Trophoblast cell (in vitro differentiated cells and primary cell): ENCODE results near the gene BCAN.

ENCODE experiments used
- DNase-seq, 2 donors: peaks; one replicate each; pipeline ENCODE4 v3.0.0-alpha.2; 2016
- H2AFZ ChIP-seq: 2 replicates; pipeline ENCODE4 v1.6.1; 2013; ENCODE audit warnings: low read length, moderate library complexity, mild to moderate bottlenecking; ENCODE audit not compliant: insufficient read depth, poor library complexity
- H2AK5ac ChIP-seq: 2 replicates; pipeline ENCODE4 v1.6.1; 2013; ENCODE audit warnings: mild to moderate bottlenecking, low read length
- H2BK120ac ChIP-seq: 2 replicates; pipeline ENCODE4 v1.6.1; 2013; ENCODE audit warnings: low read length, mild to moderate bottlenecking, moderate library complexity; ENCODE audit not compliant: insufficient read depth, poor library complexity
- H2BK12ac ChIP-seq: 2 replicates; pipeline ENCODE4 v1.6.1; 2013; ENCODE audit warnings: mild to moderate bottlenecking, low read length, moderate library complexity
- H2BK5ac ChIP-seq: 2 replicates; pipeline ENCODE4 v1.6.1; 2013; ENCODE audit warnings: low read length, low read depth, moderate library complexity, mild to moderate bottlenecking; ENCODE audit not compliant: poor library complexity
- H3K14ac ChIP-seq: 2 replicates; pipeline ENCODE4 v1.6.1; 2013; ENCODE audit warnings: mild to moderate bottlenecking, low read length
- H3K18ac ChIP-seq: 2 replicates; pipeline ENCODE4 v1.6.1; 2013; ENCODE audit warnings: mild to moderate bottlenecking, low read length
- H3K23ac ChIP-seq: 2 replicates; pipeline ENCODE4 v1.6.1; 2013; ENCODE audit warnings: low read length
- H3K27ac ChIP-seq: 2 replicates; pipeline ENCODE4 v1.5.1; 2013; ENCODE audit warnings: low read depth, mild to moderate bottlenecking, inconsistent platforms, low read length, moderate library complexity
- H3K27me3 ChIP-seq: 2 replicates; pipeline ENCODE4 v1.6.1; 2013; ENCODE audit warnings: inconsistent platforms, mild to moderate bottlenecking, low read length, moderate library complexity; ENCODE audit not compliant: insufficient read depth
- H3K36me3 ChIP-seq, 2 experiments: 1 replicate in 1 of 2; 2 replicates in 1 of 2; pipeline ENCODE4 v1.6.1; 2013; ENCODE audit warnings: low read length in 2 of 2, mild to moderate bottlenecking in 2 of 2, moderate library complexity in 1 of 2; ENCODE audit not compliant: insufficient read depth in 2 of 2, control insufficient read depth in 1 of 2
- H3K4ac ChIP-seq: 2 replicates; pipeline ENCODE4 v1.6.1; 2013; ENCODE audit warnings: low read depth, mild to moderate bottlenecking, low read length, moderate library complexity
- H3K4me1 ChIP-seq, 2 experiments: 1 replicate in 1 of 2; 2 replicates in 1 of 2; pipeline ENCODE4 v1.6.1; 2013; ENCODE audit warnings: low read length in 2 of 2, mild to moderate bottlenecking in 2 of 2, moderate library complexity in 1 of 2; ENCODE audit not compliant: insufficient read depth in 2 of 2, control insufficient read depth in 1 of 2
- H3K4me2 ChIP-seq: 2 replicates; pipeline ENCODE4 v1.6.1; 2013; ENCODE audit warnings: inconsistent platforms, mild to moderate bottlenecking, low read length, moderate library complexity
- H3K4me3 ChIP-seq: 2 replicates; pipeline ENCODE4 v1.5.1; 2013; ENCODE audit warnings: mild to moderate bottlenecking, low read depth, low read length, inconsistent platforms
- H3K79me1 ChIP-seq: one replicate; pipeline ENCODE4 v1.6.1; 2013; ENCODE audit warnings: low read length
- H3K79me2 ChIP-seq: 2 replicates; pipeline ENCODE4 v1.6.1; 2013; ENCODE audit warnings: low read length, mild to moderate bottlenecking; ENCODE audit not compliant: control insufficient read depth, insufficient read depth, poor library complexity
- H3K9ac ChIP-seq: 2 replicates; pipeline ENCODE4 v1.6.1; 2013; ENCODE audit warnings: mild to moderate bottlenecking, low read length
- H3K9me3 ChIP-seq: 2 replicates; pipeline ENCODE4 v1.6.1; 2013; ENCODE audit warnings: low read depth, mild to moderate bottlenecking, control low read depth, inconsistent platforms, low read length; ENCODE audit not compliant: insufficient read depth
- H4K12ac ChIP-seq: 2 replicates; pipeline ENCODE4 v1.6.1; 2013; ENCODE audit warnings: low read depth, mild to moderate bottlenecking, low read length, moderate library complexity
- H4K8ac ChIP-seq: 2 replicates; pipeline ENCODE4 v1.6.1; 2013; ENCODE audit warnings: low read depth, mild to moderate bottlenecking, low read length, moderate library complexity
- H4K91ac ChIP-seq: one replicate; pipeline ENCODE4 v1.6.1; 2013; ENCODE audit warnings: low read depth, mild to moderate bottlenecking, low read length, moderate library complexity
- WGBS: extraction: QIAGEN DNeasy Blood & Tissue Kit; methylation state at CpG from one replicate; pipeline ENCODE4 v1.1.7; 2013; ENCODE audit warnings: missing lambda C conversion rate; ENCODE audit not compliant: insufficient read length, insufficient coverage; ENCODE audit errors: extremely low coverage; 5-methylcytosine and 5-hydroxymethylcytosine counted together

The BCAN gene

GRCh38 chr1:156663178-156663577 lies 21.3 kb downstream of the BCAN start:
- WGBS = no CpG with 5 or more reads among the region's 5 CpGs
- H3K36me3 ChIP-seq = no peaks in the 10 kb centered on the region
- peaks cover 7% of the 10 kb centered on the region for H3K79me2 ChIP-seq
- peak overlapping the region; percentile 26 for H2AK5ac ChIP-seq
- H2AFZ ChIP-seq = peak overlapping the region; percentile 12
- H3K27me3 ChIP-seq = no peaks in the 10 kb centered on the region
- peak overlapping the region; percentile 85 for H4K91ac ChIP-seq
- peak overlapping the region; percentile 34 for H4K8ac ChIP-seq
- peak overlapping the region; percentile 85 for H2BK5ac ChIP-seq
- peak overlapping the region; percentile 72 for H2BK12ac ChIP-seq
- peaks cover 68% of the 10 kb centered on the region for H3K79me1 ChIP-seq
- H3K4me2 ChIP-seq = no peak overlapping the region
- H3K4me3 ChIP-seq = no peak overlapping the region
- H3K9ac ChIP-seq = no peak overlapping the region
- H3K4me1 ChIP-seq = peaks cover 67 to 81% of the 10 kb centered on the region in 2 experiments
- no peaks in the 10 kb centered on the region for H3K9me3 ChIP-seq
- no peak for DNase-seq
- H2BK120ac ChIP-seq = peak overlapping the region; percentile 82
- no peak overlapping the region for H4K12ac ChIP-seq
- no peak overlapping the region for H3K23ac ChIP-seq
- peak overlapping the region; percentile 73 for H3K14ac ChIP-seq
- H3K18ac ChIP-seq = peak overlapping the region; percentile 13
- H3K4ac ChIP-seq = no peak overlapping the region
- peak overlapping the region; percentile 92 for H3K27ac ChIP-seq

DNA sequence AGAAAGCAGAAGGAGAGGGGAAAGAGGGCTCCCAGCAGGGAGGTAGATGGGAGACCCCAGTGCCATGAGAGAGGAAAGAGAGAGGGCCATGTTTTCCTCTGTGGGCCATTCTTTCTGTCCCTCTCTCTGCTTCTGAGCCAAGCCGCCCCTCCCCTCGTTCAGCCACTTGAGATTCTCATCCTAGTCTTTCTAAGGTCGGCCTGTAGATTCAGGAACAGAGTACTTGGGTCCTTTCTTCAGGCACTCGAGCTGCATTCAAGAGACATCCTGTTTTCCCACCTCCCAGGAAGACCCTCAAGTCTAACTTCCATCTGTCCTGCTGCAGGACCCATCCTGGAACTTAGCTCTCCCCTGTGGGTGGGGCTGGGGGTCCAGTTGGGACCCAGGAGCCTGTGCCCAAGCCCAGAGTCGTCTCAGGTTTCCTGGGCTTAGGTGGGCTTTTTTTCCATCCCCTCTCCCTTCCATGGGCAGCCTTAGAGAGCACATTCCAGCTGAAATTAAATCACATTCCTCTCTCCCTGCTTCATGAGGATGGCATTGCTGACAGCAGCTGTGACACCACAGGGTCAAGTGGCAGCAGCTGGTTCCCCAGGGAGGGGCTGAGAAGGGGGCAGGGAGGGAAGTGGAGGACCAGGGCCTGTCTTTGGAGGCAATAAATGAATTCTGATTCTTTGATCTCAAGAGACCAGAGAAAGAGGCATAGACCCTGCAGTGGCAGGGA lies 22.3 kb downstream of the BCAN start:
- Histone ChIP-seq H4K12ac (peak overlapping the region; percentile 56), H3K36me3 (no peaks in the 10 kb centered on the region), H3K9ac (no peak overlapping the region), H4K91ac (peak overlapping the region; percentile 85), H3K79me1 (peaks cover 72% of the 10 kb centered on the region), H3K4me1 (peaks cover 72 to 87% of the 10 kb centered on the region in 2 experiments), H3K79me2 (peaks cover 7% of the 10 kb centered on the region), H3K9me3 (no peaks in the 10 kb centered on the region), H2BK12ac (peak overlapping the region; percentile 95), H2BK5ac (peak overlapping the region; percentile 74), H2AFZ (peak overlapping the region; percentile 61), H3K4ac (peak overlapping the region; percentile 43), H3K27me3 (no peaks in the 10 kb centered on the region), H3K23ac (no peak overlapping the region), H2BK120ac (peak overlapping the region; percentile 76), H2AK5ac (peak overlapping the region; percentile 86), H4K8ac (peak overlapping the region; percentile 55), H3K27ac (peak overlapping the region; percentile 59), H3K18ac (peak overlapping the region; percentile 80), H3K14ac (peak overlapping the region; percentile 69), H3K4me3 (no peak overlapping the region), H3K4me2 (no peak overlapping the region)
- no peak for DNase-seq
- no CpG with 5 or more reads among the region's 5 CpGs for WGBS

DNA sequence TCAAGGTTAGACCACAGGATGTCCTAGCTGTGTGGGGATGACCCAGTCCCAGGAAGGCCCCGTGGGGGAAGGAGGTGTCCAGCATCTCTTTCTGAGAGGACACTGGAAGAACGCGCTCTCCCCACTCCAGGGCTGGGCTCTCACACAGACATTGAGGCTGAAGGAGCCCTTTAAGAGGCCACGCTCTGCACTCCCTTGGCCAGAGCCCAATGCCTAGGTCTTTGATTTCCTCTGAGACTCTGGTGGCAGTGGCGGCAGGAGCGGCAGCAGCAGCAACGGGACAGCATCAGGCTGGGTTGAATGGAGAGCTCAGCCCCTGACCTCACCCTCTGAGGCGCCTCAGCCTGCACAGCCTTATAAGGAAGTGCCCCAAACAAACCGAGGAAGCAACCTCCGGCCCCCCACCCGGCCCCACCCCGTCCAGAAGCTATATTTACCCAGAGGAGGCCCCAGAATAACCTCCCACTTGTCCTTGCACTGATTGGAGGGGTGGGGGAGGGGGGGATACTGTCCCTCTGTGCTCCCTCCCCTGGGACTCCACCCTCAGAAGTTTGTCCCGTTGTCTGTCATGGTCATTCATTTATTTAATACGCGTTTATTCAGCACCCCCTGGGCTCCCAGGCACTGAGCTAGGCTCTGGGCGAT lies 23.0 kb downstream of the BCAN start:
- H2BK12ac ChIP-seq = peak overlapping the region; percentile 95
- WGBS = no CpG with 5 or more reads among the region's 16 CpGs
- H2BK120ac ChIP-seq = peak overlapping the region; percentile 76
- no peaks in the 10 kb centered on the region for H3K27me3 ChIP-seq
- peak overlapping the region; percentile 80 for H3K18ac ChIP-seq
- H2BK5ac ChIP-seq = peak overlapping the region; percentile 74
- peaks cover 74% of the 10 kb centered on the region for H3K79me1 ChIP-seq
- H3K36me3 ChIP-seq = no peaks in the 10 kb centered on the region
- no peak overlapping the region for H3K4me3 ChIP-seq
- H2AFZ ChIP-seq = peak overlapping the region; percentile 61
- no peak overlapping the region for H3K9ac ChIP-seq
- peaks cover 74 to 91% of the 10 kb centered on the region in 2 experiments for H3K4me1 ChIP-seq
- peak overlapping the region; percentile 85 for H4K91ac ChIP-seq
- H3K23ac ChIP-seq = no peak overlapping the region
- H3K4me2 ChIP-seq = no peak overlapping the region
- H3K14ac ChIP-seq = peak overlapping the region; percentile 69
- no peak for DNase-seq
- H3K27ac ChIP-seq = peak overlapping the region; percentile 59
- peak overlapping the region; percentile 86 for H2AK5ac ChIP-seq
- H3K4ac ChIP-seq = peak overlapping the region; percentile 43
- H4K8ac ChIP-seq = peak overlapping the region; percentile 55
- H4K12ac ChIP-seq = peak overlapping the region; percentile 56
- H3K9me3 ChIP-seq = no peaks in the 10 kb centered on the region
- H3K79me2 ChIP-seq = peaks cover 7% of the 10 kb centered on the region

GRCh38 chr1:156665539-156665938 lies 23.6 kb downstream of the BCAN start:
- H3K4me1 ChIP-seq = peaks cover 78 to 94% of the 10 kb centered on the region in 2 experiments
- H3K27ac ChIP-seq = peak overlapping the region; percentile 36
- peak overlapping the region; percentile 75 for H2BK120ac ChIP-seq
- H2AFZ ChIP-seq = no peak overlapping the region
- H3K9ac ChIP-seq = peak overlapping the region; percentile 11
- H2BK12ac ChIP-seq = peak overlapping the region; percentile 88
- H3K4ac ChIP-seq = peak overlapping the region; percentile 31
- no peaks in the 10 kb centered on the region for H3K27me3 ChIP-seq
- WGBS = no CpG with 5 or more reads among the region's 3 CpGs
- H4K91ac ChIP-seq = peak overlapping the region; percentile 84
- no peak overlapping the region for H3K23ac ChIP-seq
- H3K4me3 ChIP-seq = no peak overlapping the region
- H3K18ac ChIP-seq = peak overlapping the region; percentile 42
- H2AK5ac ChIP-seq = peak overlapping the region; percentile 57
- H4K8ac ChIP-seq = peak overlapping the region; percentile 39
- peaks cover 75% of the 10 kb centered on the region for H3K79me1 ChIP-seq
- peak overlapping the region; percentile 59 for H2BK5ac ChIP-seq
- H3K36me3 ChIP-seq = peaks cover 0 to 3% of the 10 kb centered on the region in 2 experiments
- no peak for DNase-seq
- no peaks in the 10 kb centered on the region for H3K9me3 ChIP-seq
- H3K4me2 ChIP-seq = no peak overlapping the region
- H3K14ac ChIP-seq = peak overlapping the region; percentile 54
- H3K79me2 ChIP-seq = peaks cover 7% of the 10 kb centered on the region
- H4K12ac ChIP-seq = no peak overlapping the region
